Glutamatergic neuron (in vitro differentiated cells): ENCODE measurements around the gene PON1. TPM values are rescaled to one million over a fixed set of nuclear protein-coding genes. Genes with fewer than 3 reads are reported as not detected.

Experiments used
- DNase-seq: peaks from one replicate; pipeline ENCODE4 v3.0.0; 2022
- H3K27ac Mint-ChIP-seq: one replicate; pipeline ENCODE4 v1.8.0; 2020; ENCODE audit warnings: mild to moderate bottlenecking, mixed read lengths, inconsistent platforms; ENCODE audit not compliant: unreplicated experiment
- H3K27me3 Mint-ChIP-seq: one replicate; pipeline ENCODE4 v1.8.0; 2020; ENCODE audit warnings: mild to moderate bottlenecking, moderate library complexity, mixed read lengths, inconsistent platforms; ENCODE audit not compliant: unreplicated experiment
- H3K36me3 Mint-ChIP-seq: one replicate; pipeline ENCODE4 v1.8.0; 2020; ENCODE audit warnings: mild to moderate bottlenecking, mixed read lengths, inconsistent platforms; ENCODE audit not compliant: unreplicated experiment
- H3K4me1 Mint-ChIP-seq: one replicate; pipeline ENCODE4 v1.8.0; 2020; ENCODE audit warnings: mild to moderate bottlenecking, low read depth, mixed read lengths, inconsistent platforms; ENCODE audit not compliant: unreplicated experiment
- H3K4me3 Mint-ChIP-seq: one replicate; pipeline ENCODE4 v1.8.0; 2020; ENCODE audit warnings: mild to moderate bottlenecking, mixed read lengths, inconsistent platforms; ENCODE audit not compliant: unreplicated experiment
- H3K9me3 Mint-ChIP-seq: one replicate; pipeline ENCODE4 v1.8.0; 2020; ENCODE audit warnings: mild to moderate bottlenecking, moderate library complexity, mixed read lengths, inconsistent platforms; ENCODE audit not compliant: unreplicated experiment
- CTCF ChIP-seq: fragments of 200-600 bp; sonication (generic); IDR thresholded peaks from one replicate; pipeline ENCODE4 v1.5.0; 2021; ENCODE audit not compliant: partially characterized antibody, unreplicated experiment
- total RNA-seq: library from RNA; stranded (reverse); fragmentation: NEBNext Ultra II Directional; extraction: Animal tissue kit (Norgen Biotek cat#: 25700); gene quantifications from one replicate; pipeline ENCODE4 v1.2.1, GENCODE V29; 2021; ENCODE audit not compliant: unreplicated experiment

The PON1 gene
- total RNA-seq, 1 donor from 2014 or later: 1.1 TPM

- no peaks in the 10 kb centered on the region for H3K9me3 Mint-ChIP-seq
- no peaks in the 10 kb centered on the region for H3K27me3 Mint-ChIP-seq
- H3K4me3 Mint-ChIP-seq: no peak overlapping the region
- H3K36me3 Mint-ChIP-seq: no peaks in the 10 kb centered on the region
- no peak overlapping the region for H3K27ac Mint-ChIP-seq
- DNase-seq: no peak
- TF ChIP-seq CTCF: no peak
- no peaks in the 10 kb centered on the region for H3K4me1 Mint-ChIP-seq
These were observed 10.8 kb upstream of the PON1 start for GRCh38 chr7:95335093-95335492.

GRCh38 chr7:95334447-95334846 lies 10.1 kb upstream of the PON1 start:
- no peak for DNase-seq
- Mint-ChIP-seq H3K36me3 (no peaks in the 10 kb centered on the region), H3K27me3 (no peaks in the 10 kb centered on the region), H3K4me1 (no peaks in the 10 kb centered on the region), H3K4me3 (no peak overlapping the region), H3K9me3 (no peaks in the 10 kb centered on the region), H3K27ac (no peak overlapping the region)
- TF ChIP-seq CTCF: no peak

- Mint-ChIP-seq H3K36me3 (no peaks in the 10 kb centered on the region), H3K4me1 (no peaks in the 10 kb centered on the region), H3K27ac (no peak overlapping the region), H3K4me3 (no peak overlapping the region), H3K27me3 (no peaks in the 10 kb centered on the region), H3K9me3 (no peaks in the 10 kb centered on the region)
- no peak for DNase-seq
- no peak for TF ChIP-seq CTCF
These were observed 6.6 kb upstream of the PON1 start for GRCh38 chr7:95330961-95331337.

- no peak overlapping the region for H3K4me3 Mint-ChIP-seq
- H3K27ac Mint-ChIP-seq: no peak overlapping the region
These were observed 6.0 kb upstream of the PON1 start for GRCh38 chr7:95330204-95330960.

More at GRCh38 chr7:95330204-95330960, 6.0 kb upstream of the PON1 start:
- TF ChIP-seq CTCF: no peak
- Mint-ChIP-seq H3K27me3 (no peaks in the 10 kb centered on the region), H3K9me3 (peaks cover under 1% of the 10 kb centered on the region), H3K36me3 (no peaks in the 10 kb centered on the region), H3K4me1 (no peaks in the 10 kb centered on the region)
- DNase-seq: no peak
